CD4-positive, CD25-positive, alpha-beta regulatory T cell (primary cell): ENCODE data around the gene DLL1. TPM values are rescaled to one million over a fixed set of nuclear protein-coding genes. Genes with fewer than 3 reads are reported as not detected.

ENCODE experiments used
- ATAC-seq, 2 donors: fragments of 150-1000 bp; cut with Tn5 transposase; one replicate each; pipeline ENCODE4 v1.10.0; 2021; ENCODE audit warnings: low read depth in 2 of 2, moderate number of reproducible peaks in 2 of 2, moderate library complexity in 1 of 2
- DNase-seq, 3 donors: peaks; one replicate each; pipeline versions ENCODE4 v3.0.0 to v3.0.0-alpha.2; 2012 to 2022; ENCODE audit warnings: mixed read lengths in 1 of 3
- H3K27ac ChIP-seq: one replicate; pipeline ENCODE4 v1.7.0; 2013; ENCODE audit warnings: mild to moderate bottlenecking, low read length; ENCODE audit not compliant: insufficient read depth, poor library complexity, severe bottlenecking
- H3K27me3 ChIP-seq: one replicate; pipeline ENCODE4 v1.7.0; 2013; ENCODE audit warnings: low read length; ENCODE audit not compliant: control insufficient read depth, insufficient read depth
- H3K36me3 ChIP-seq: one replicate; pipeline ENCODE4 v1.7.0; 2013; ENCODE audit warnings: mild to moderate bottlenecking, low read length, moderate library complexity; ENCODE audit not compliant: control insufficient read depth, insufficient read depth
- H3K4me1 ChIP-seq: 2 replicates; pipeline ENCODE4 v1.7.0; 2013; ENCODE audit warnings: mild to moderate bottlenecking, low read length; ENCODE audit not compliant: insufficient read depth, control insufficient read depth, poor library complexity, severe bottlenecking
- H3K4me3 ChIP-seq: one replicate; pipeline ENCODE4 v1.7.0; 2013; ENCODE audit warnings: low read depth, mild to moderate bottlenecking, low read length, moderate library complexity
- H3K9me3 ChIP-seq, 2 experiments: 1 replicate in 1 of 2; 2 replicates in 1 of 2; pipeline ENCODE4 v1.7.0; 2013; ENCODE audit warnings: low read length in 2 of 2, mild to moderate bottlenecking in 1 of 2, moderate library complexity in 1 of 2; ENCODE audit not compliant: control insufficient read depth in 2 of 2
- H3K27ac Mint-ChIP-seq, 3 donors: one replicate each; pipeline ENCODE4 v1.8.0; 2020 to 2022; ENCODE audit warnings: mild to moderate bottlenecking in 3 of 3, mixed read lengths in 3 of 3, moderate library complexity in 2 of 3
- H3K27me3 Mint-ChIP-seq: one replicate; pipeline ENCODE4 v1.8.0; 2022; ENCODE audit warnings: mild to moderate bottlenecking, mixed read lengths
- H3K36me3 Mint-ChIP-seq: one replicate; pipeline ENCODE4 v1.8.0; 2020; ENCODE audit warnings: mixed read lengths
- H3K4me1 Mint-ChIP-seq, 4 donors: one replicate each; pipeline ENCODE4 v1.8.0; 2020 to 2022; ENCODE audit warnings: mixed read lengths in 4 of 4, mild to moderate bottlenecking in 1 of 4
- H3K4me3 Mint-ChIP-seq, 4 donors: one replicate each; pipeline ENCODE4 v1.8.0; 2020 to 2022; ENCODE audit warnings: mild to moderate bottlenecking in 4 of 4, mixed read lengths in 4 of 4, moderate library complexity in 3 of 4
- H3K9me3 Mint-ChIP-seq, 7 donors: one replicate each; pipeline ENCODE4 v1.8.0; 2020 to 2022; ENCODE audit warnings: mixed read lengths in 7 of 7, mild to moderate bottlenecking in 3 of 7, moderate library complexity in 2 of 7
- polyA plus RNA-seq, 4 donors: library from polyadenylated mRNA; unstranded; fragments of 300-500 nt; fragmentation: Illumina TruSeq; gene quantifications; one replicate each; pipeline ENCODE4 v1.2.3, GENCODE V29; 2021
- total RNA-seq: library from RNA; stranded (reverse); gene quantifications from one replicate; pipeline ENCODE4 v1.2.3, GENCODE V29; 2022

Gene DLL1
- total and polyA plus RNA-seq, 5 donors from 2014 or later, result 0.28 to 1.1 (median 0.29) TPM; not detected in 2

GRCh38 chr6:170294813-170295509 lies 4.1 kb upstream of the DLL1 start:
- Histone ChIP-seq H3K27ac (no peak overlapping the region), H3K27me3 (peaks cover 41% of the 10 kb centered on the region), H3K36me3 (no peaks in the 10 kb centered on the region), H3K4me1 (peaks cover 51% of the 10 kb centered on the region), H3K4me3 (no peak overlapping the region), H3K9me3 (no peaks in the 10 kb centered on the region)
- Mint-ChIP-seq H3K4me3 (peak overlapping the region; percentile 72 to 92 (median 82)), H3K4me1 (peaks cover 6 to 45% (median 25%) of the 10 kb centered on the region in 4 donors), H3K9me3 (peaks cover 0 to 8% (median 0%) of the 10 kb centered on the region in 7 donors), H3K27me3 (peaks cover 78% of the 10 kb centered on the region), H3K36me3 (no peaks in the 10 kb centered on the region), H3K27ac (peak overlapping the region in 1 of 3 donors; percentile 51)
- no peak for ATAC-seq
- peak in 1 of 3 donors; percentile 25 for DNase-seq

DNA sequence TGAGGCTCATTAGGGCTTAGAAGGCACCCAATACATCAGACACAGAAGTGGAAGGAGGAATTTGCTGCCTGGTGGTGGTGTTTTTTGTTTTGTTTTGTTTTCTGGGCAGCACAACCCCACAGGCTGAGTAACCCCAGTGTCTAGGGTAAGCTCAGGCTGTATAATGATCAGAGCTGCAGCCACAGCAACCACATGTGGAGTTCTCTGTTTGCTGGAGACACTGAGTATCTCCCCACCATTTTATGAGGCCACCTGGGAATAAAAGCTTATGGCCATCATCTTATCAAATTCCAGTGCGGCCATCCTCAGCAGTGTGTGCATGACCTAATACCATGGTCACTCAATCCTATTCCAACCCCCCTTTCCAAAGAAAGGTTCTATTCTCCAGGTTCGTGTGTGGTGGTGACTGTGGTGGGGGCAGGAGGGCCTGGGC lies 3.4 kb upstream of the DLL1 start:
- H3K36me3 Mint-ChIP-seq, result no peaks in the 10 kb centered on the region
- Histone ChIP-seq H3K27me3 (peaks cover 40% of the 10 kb centered on the region), H3K4me1 (peaks cover 57% of the 10 kb centered on the region), H3K36me3 (no peaks in the 10 kb centered on the region), H3K4me3 (no peak overlapping the region), H3K27ac (no peak overlapping the region), H3K9me3 (no peaks in the 10 kb centered on the region)
- no peak for DNase-seq
- H3K27ac Mint-ChIP-seq, result no peak overlapping the region
- peaks cover 0 to 8% (median 0%) of the 10 kb centered on the region in 7 donors for H3K9me3 Mint-ChIP-seq
- H3K4me3 Mint-ChIP-seq, result peak overlapping the region; percentile 54 to 92 (median 82)
- H3K4me1 Mint-ChIP-seq, result peaks cover 6 to 46% (median 25%) of the 10 kb centered on the region in 4 donors
- H3K27me3 Mint-ChIP-seq, result peaks cover 72% of the 10 kb centered on the region
- no peak for ATAC-seq

- Histone ChIP-seq H3K4me3 (no peak overlapping the region), H3K27ac (no peak overlapping the region), H3K27me3 (peaks cover 35% of the 10 kb centered on the region), H3K9me3 (no peaks in the 10 kb centered on the region), H3K36me3 (no peaks in the 10 kb centered on the region), H3K4me1 (peaks cover 65% of the 10 kb centered on the region)
- Mint-ChIP-seq H3K27ac (no peak overlapping the region), H3K4me3 (peak overlapping the region; percentile 1 to 92 (median 45)), H3K4me1 (peaks cover 6 to 50% (median 30%) of the 10 kb centered on the region in 4 donors), H3K36me3 (peaks cover 2% of the 10 kb centered on the region), H3K9me3 (peaks cover 0 to 6% (median 0%) of the 10 kb centered on the region in 7 donors), H3K27me3 (peaks cover 69% of the 10 kb centered on the region)
- DNase-seq (no peak), ATAC-seq (no peak)
Observed at GRCh38 chr6:170293341-170294231, 2.7 kb upstream of the DLL1 start.

DNA sequence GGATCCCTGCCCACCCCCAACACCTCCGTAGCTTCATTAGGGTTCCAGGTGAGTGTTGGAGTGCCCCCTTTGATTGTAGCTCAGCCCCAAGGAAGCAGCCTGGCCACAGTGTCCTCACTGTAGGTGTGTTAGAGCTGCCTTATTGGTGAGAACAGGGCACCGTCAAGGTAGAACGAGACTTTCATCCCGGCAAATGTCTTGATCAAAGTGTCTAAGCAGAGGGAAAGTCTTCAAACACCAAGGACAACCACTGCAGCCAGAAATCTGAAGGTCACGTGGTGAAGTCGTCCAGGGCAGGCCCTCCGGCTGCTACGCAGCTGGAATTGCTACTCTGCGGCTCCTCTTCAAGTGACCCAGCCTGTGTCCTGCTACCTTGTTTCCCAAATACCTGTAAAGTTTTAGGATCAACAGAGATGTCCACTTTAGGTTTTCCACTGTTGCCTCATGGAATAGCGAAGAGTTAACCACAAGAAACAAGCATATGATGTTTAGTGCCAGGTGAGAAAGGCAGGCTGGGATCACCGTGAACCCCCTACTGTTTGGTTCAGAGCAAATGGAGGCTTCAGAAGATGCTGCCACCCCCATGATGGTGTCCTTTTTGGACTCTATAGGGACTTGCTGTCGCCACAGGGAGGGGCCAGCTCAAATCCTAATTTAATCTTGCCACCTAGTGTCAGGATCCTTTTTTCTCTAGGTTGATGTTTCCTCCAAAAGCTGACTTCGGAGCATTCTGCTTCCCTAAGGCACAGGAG lies 1.7 kb upstream of the DLL1 start:
- H3K4me1 ChIP-seq, result peaks cover 68% of the 10 kb centered on the region
- ATAC-seq (no peak), DNase-seq (peak in 1 of 3 donors; percentile 23)
- Mint-ChIP-seq H3K4me3 (peak overlapping the region; percentile 90 to 93 (median 92)), H3K9me3 (peaks cover 0 to 2% (median 0%) of the 10 kb centered on the region in 7 donors), H3K27ac (peak overlapping the region in 2 of 3 donors; percentile 20 to 36), H3K4me1 (peaks cover 6 to 57% (median 29%) of the 10 kb centered on the region in 4 donors), H3K36me3 (peaks cover 3% of the 10 kb centered on the region), H3K27me3 (peaks cover 69% of the 10 kb centered on the region)
- no peaks in the 10 kb centered on the region for H3K36me3 ChIP-seq
- no peaks in the 10 kb centered on the region for H3K9me3 ChIP-seq
- peak overlapping the region; percentile 32 for H3K4me3 ChIP-seq
- peaks cover 33% of the 10 kb centered on the region for H3K27me3 ChIP-seq
- H3K27ac ChIP-seq, result no peak overlapping the region

GRCh38 chr6:170292111-170292406 lies 1.2 kb upstream of the DLL1 start:
- Histone ChIP-seq H3K4me3 (peak overlapping the region; percentile 32), H3K36me3 (no peaks in the 10 kb centered on the region), H3K9me3 (no peaks in the 10 kb centered on the region), H3K4me1 (peaks cover 64% of the 10 kb centered on the region), H3K27ac (no peak overlapping the region), H3K27me3 (peaks cover 34% of the 10 kb centered on the region)
- Mint-ChIP-seq H3K36me3 (peaks cover 3% of the 10 kb centered on the region), H3K27ac (peak overlapping the region; percentile 43 to 82 (median 64)), H3K27me3 (peaks cover 66% of the 10 kb centered on the region), H3K4me1 (peaks cover 6 to 53% (median 29%) of the 10 kb centered on the region in 4 donors), H3K9me3 (peaks cover 0 to 2% (median 0%) of the 10 kb centered on the region in 7 donors), H3K4me3 (peak overlapping the region; percentile 90 to 93 (median 92))
- ATAC-seq (peak in 1 of 2 donors; percentile 10), DNase-seq (no peak)

DNA sequence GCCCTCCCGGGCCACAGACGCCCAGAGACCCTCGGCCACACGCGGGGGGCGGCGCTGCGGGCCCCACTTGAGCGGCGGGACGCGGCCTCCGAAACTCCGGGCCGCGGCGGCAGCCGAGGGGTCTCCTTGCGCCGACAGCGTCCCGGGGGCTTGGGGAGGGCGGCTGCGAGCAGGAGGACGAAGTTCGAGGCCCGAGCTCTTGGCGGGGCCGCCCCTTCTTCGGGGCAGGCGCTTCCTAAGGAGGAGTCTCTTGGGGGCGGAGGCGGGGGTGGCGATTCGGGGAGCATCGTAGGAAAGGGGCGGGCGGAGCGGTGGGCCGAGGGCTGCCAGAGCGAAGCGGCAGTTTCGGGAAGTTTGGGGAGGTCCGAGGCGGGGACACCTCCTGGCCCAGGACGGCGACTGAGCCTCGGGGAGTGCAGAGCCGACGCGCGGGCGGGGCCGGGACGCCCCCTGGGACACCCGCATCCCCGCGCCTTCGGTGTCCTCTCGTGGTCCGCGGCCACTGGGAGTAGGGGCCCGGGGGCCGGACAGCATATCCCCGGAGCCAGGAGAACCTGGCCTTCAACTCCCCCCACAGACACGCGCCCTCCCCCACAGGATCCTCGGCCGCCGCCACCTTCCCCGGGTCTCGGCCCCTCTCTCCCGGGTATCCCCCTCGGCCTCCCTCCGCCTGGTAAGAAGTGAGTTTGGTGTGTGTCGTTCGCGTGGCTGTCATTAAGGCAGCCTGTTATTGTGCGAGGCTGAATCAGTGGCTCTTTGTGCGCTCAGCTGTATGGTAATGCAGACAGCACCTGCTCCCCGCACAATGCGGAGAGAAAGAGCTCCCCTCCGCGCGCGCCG lies 613 bp upstream of the DLL1 start:
- H3K27me3 ChIP-seq, result peaks cover 34% of the 10 kb centered on the region
- H3K27ac ChIP-seq, result no peak overlapping the region
- peak; percentile 31 to 56 (median 51) for DNase-seq
- peak overlapping the region; percentile 32 for H3K4me3 ChIP-seq
- Mint-ChIP-seq H3K27ac (peak overlapping the region; percentile 43 to 82 (median 66)), H3K9me3 (peaks cover 0 to 2% (median 0%) of the 10 kb centered on the region in 7 donors), H3K4me3 (peak overlapping the region; percentile 90 to 93 (median 92)), H3K27me3 (peaks cover 69% of the 10 kb centered on the region), H3K36me3 (peaks cover 3% of the 10 kb centered on the region), H3K4me1 (peaks cover 6 to 53% (median 29%) of the 10 kb centered on the region in 4 donors)
- H3K4me1 ChIP-seq, result peaks cover 58% of the 10 kb centered on the region
- peak; percentile 64 to 65 for ATAC-seq
- H3K9me3 ChIP-seq, result no peaks in the 10 kb centered on the region
- no peaks in the 10 kb centered on the region for H3K36me3 ChIP-seq
